Right atrium auricular region (tissue), 2 donors: Measurements from ENCODE around the gene STAC3. TPM values are rescaled to one million over a fixed set of nuclear protein-coding genes. Genes with fewer than 3 reads are reported as not detected.

Experiments used
- DNase-seq: peaks from one replicate; pipeline ENCODE4 v3.0.0-alpha.2; 2019; ENCODE audit warnings: low spot score
- H3K27ac ChIP-seq, 2 donors: fragments of 200-600 bp; sonication (generic); 1 replicate in 1 of 2; 2 replicates in 1 of 2; pipeline ENCODE4 v1.5.1; 2016 to 2019
- H3K27me3 ChIP-seq, 2 donors: fragments of 200-600 bp; sonication (generic); one replicate each; pipeline versions ENCODE4 v1.5.1 to v1.6.0; 2017 to 2019
- H3K36me3 ChIP-seq: fragments of 200-600 bp; sonication (generic); one replicate; pipeline ENCODE4 v1.5.1; 2016
- H3K4me1 ChIP-seq, 2 donors: fragments of 200-600 bp; sonication (generic); one replicate each; pipeline versions ENCODE4 v1.5.1 to v1.6.0; 2017 to 2019
- H3K4me3 ChIP-seq, 2 donors: fragments of 200-600 bp; sonication (generic); 1 replicate in 1 of 2; 2 replicates in 1 of 2; pipeline ENCODE4 v1.5.1; 2017 to 2019; ENCODE audit warnings: mild to moderate bottlenecking in 1 of 2, moderate library complexity in 1 of 2
- H3K9me3 ChIP-seq, 2 donors: fragments of 200-600 bp; sonication (generic); one replicate each; pipeline ENCODE4 v1.5.1; 2019
- CTCF ChIP-seq, 2 donors: fragments of 200-600 bp; sonication (generic); IDR thresholded peaks; one replicate each; pipeline ENCODE4 v1.5.1; 2019; ENCODE audit warnings: antibody characterized with exemption in 2 of 2
- total RNA-seq, 2 donors: library from RNA; depleted of rRNA; stranded (reverse); fragments of >200 nt; gene quantifications; one replicate each; pipeline ENCODE4 v1.1.0, GENCODE V29; 2016

The STAC3 gene
- total RNA-seq, 2 donors from 2014 or later = 0.48 to 0.59 TPM

GRCh38 chr12:57234233-57234570 lies 16.8 kb downstream of the STAC3 start:
- Histone ChIP-seq H3K36me3 (peaks cover 29% of the 10 kb centered on the region), H3K27me3 (peaks cover 0 to 12% of the 10 kb centered on the region in 2 donors), H3K4me3 (no peak overlapping the region), H3K9me3 (no peaks in the 10 kb centered on the region), H3K4me1 (peaks cover 0 to 54% of the 10 kb centered on the region in 2 donors), H3K27ac (peak overlapping the region; percentile 41 to 71)
- no peak for TF ChIP-seq CTCF (IDR thresholded peaks at IDR 0.05)
- no peak for DNase-seq

DNA sequence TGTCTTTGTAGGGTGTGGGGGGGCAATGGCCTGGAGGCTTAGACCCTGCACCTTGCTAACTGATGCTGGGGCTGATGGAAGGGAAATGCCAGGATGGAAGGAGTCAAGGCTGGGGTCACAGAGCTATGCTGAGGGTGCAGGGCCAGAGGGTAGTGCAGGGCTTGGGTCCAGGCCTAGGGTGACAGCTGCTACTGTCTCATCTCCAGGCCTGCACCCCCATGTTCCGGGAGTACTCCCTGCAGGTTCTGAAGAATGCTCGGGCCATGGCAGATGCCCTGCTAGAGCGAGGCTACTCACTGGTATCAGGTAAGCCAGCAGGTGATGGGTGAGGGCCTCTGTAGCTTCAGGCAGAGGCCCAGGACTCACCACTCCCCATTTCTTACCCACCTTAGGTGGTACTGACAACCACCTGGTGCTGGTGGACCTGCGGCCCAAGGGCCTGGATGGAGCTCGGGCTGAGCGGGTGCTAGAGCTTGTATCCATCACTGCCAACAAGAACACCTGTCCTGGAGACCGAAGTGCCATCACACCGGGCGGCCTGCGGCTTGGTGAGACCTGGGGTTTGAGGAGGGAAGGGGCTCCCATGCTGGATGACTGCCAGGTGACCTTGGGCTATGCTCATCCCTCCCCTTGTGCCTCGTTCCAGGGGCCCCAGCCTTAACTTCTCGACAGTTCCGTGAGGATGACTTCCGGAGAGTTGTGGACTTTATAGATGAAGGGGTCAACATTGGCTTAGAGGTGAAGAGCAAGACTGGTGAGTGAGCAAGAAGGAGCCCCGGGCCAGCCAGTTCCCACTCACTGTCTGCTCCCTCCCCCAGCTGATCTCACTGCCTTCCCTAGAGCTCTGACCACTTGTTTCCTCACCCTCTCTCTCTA lies 17.4 kb downstream of the STAC3 start:
- Histone ChIP-seq H3K4me1 (peaks cover 0 to 52% of the 10 kb centered on the region in 2 donors), H3K36me3 (peaks cover 29% of the 10 kb centered on the region), H3K4me3 (no peak overlapping the region), H3K9me3 (no peaks in the 10 kb centered on the region), H3K27ac (peak overlapping the region; percentile 41 to 71), H3K27me3 (peaks cover 0 to 12% of the 10 kb centered on the region in 2 donors)
- no peak for DNase-seq
- TF ChIP-seq CTCF (IDR thresholded peaks at IDR 0.05) = no peak

GRCh38 chr12:57232156-57232756 lies 18.7 kb downstream of the STAC3 start:
- Histone ChIP-seq H3K27me3 (peaks cover 0 to 15% of the 10 kb centered on the region in 2 donors), H3K9me3 (no peaks in the 10 kb centered on the region), H3K27ac (no peak overlapping the region), H3K36me3 (peaks cover 29% of the 10 kb centered on the region), H3K4me3 (no peak overlapping the region), H3K4me1 (peaks cover 0 to 41% of the 10 kb centered on the region in 2 donors)
- no peak for TF ChIP-seq CTCF (IDR thresholded peaks at IDR 0.05)
- DNase-seq = no peak

GRCh38 chr12:57231276-57232021 lies 19.5 kb downstream of the STAC3 start:
- Histone ChIP-seq H3K27me3 (peaks cover 6 to 10% of the 10 kb centered on the region in 2 donors), H3K36me3 (peaks cover 29% of the 10 kb centered on the region), H3K4me1 (peaks cover 0 to 45% of the 10 kb centered on the region in 2 donors), H3K4me3 (no peak overlapping the region), H3K27ac (no peak overlapping the region), H3K9me3 (no peaks in the 10 kb centered on the region)
- no peak for DNase-seq
- TF ChIP-seq CTCF (IDR thresholded peaks at IDR 0.05) = no peak

DNA sequence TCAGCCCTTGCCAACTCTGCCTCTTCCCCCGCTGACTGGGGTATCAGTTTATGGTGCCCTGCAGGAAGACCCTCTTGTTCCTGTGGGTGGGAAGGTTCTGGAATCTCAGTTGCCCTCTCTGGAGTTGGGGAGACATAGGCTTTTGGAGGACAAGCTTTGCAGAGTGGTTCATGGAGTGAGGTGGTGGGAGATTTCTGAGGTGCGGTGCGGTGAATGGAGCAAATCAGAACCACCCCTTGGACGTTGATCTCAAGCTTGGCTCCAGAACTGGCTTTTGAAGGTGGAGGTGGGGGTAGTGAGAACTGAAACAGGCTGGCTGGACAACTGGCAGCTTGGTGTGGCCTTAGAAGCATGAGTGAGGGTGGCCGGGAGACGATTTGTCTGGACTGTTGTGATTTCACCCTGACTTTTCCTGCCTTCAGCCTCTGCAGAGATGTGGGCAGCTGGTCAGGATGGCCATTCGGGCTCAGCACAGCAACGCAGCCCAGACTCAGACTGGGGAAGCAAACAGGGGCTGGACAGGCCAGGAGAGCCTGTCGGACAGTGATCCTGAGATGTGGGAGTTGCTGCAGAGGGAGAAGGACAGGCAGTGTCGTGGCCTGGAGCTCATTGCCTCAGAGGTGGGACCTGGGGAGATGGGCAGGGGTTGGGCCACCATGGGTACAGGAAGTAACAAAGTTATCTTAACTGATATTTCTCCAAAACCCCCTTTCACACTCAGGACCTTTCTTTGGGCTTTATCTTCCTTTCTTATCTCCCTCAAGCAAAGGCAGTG lies 20.4 kb downstream of the STAC3 start:
- Histone ChIP-seq H3K27ac (peak overlapping the region; percentile 75 to 82), H3K4me3 (peak overlapping the region; percentile 65 to 67), H3K9me3 (no peaks in the 10 kb centered on the region), H3K4me1 (peaks cover 0 to 43% of the 10 kb centered on the region in 2 donors), H3K27me3 (peaks cover 7 to 14% of the 10 kb centered on the region in 2 donors), H3K36me3 (peaks cover 29% of the 10 kb centered on the region)
- no peak for TF ChIP-seq CTCF (IDR thresholded peaks at IDR 0.05)
- no peak for DNase-seq
